ENCODE data around the gene CACNA1G. TPM values are rescaled to one million over a fixed set of nuclear protein-coding genes. Genes with fewer than 3 reads are reported as not detected.

CACNA1G gene
- total and polyA plus RNA-seq, 2 experiments from 2014 or later = 0.06 to 0.97 TPM

GRCh38 chr17:50634224-50634914, 73.9 kb downstream of the CACNA1G start, which contains the start of gene ABCC3:
ABCC3 (plus strand) TSS chr17:50634881; CDS start chr17:50634937, 56 bp downstream.
- H3K4me3 ChIP-seq = peak within 1 kb of the TSS; percentile 77
- peaks cover 21% of the 10 kb centered on the region for H3K79me2 ChIP-seq (ENCODE audit: insufficient read depth)
- in situ Hi-C loops (cut with MboI) = no loop called here
- no peaks in the 10 kb centered on the region for H3K9me2 ChIP-seq (ENCODE audit: insufficient read depth)
- peak within 1 kb of the TSS; percentile 73 for H3K9ac ChIP-seq
- H3K27ac ChIP-seq = no peak within 1 kb of the TSS
- 18 to 23% methylated on average over 38 to 43 of the region's 48 CpGs for WGBS, 2 experiments (ENCODE audit: low coverage in 1 of 2, low lambda C conversion rate in 2 of 2, missing lambda C conversion rate in 2 of 2)
- no peaks in the 10 kb centered on the region for H4K20me1 ChIP-seq (ENCODE audit: insufficient read depth)
- peak; percentile 68 for DNase-seq
- H2AFZ ChIP-seq = peak within 1 kb of the TSS; percentile 80
- H3K4me2 ChIP-seq (ENCODE audit: unreplicated experiment) = peak within 1 kb of the TSS; percentile 91
- H3K9me3 ChIP-seq (ENCODE audit: low read depth) = no peaks in the 10 kb centered on the region
- H3K36me3 ChIP-seq (ENCODE audit: low read depth) = no peaks in the 10 kb centered on the region
- H3K4me1 ChIP-seq (ENCODE audit: insufficient read depth) = peaks cover 16% of the 10 kb centered on the region
- H3K27me3 ChIP-seq (replicated peaks; ENCODE audit: insufficient read depth) = no peaks in the 10 kb centered on the region
- TF ChIP-seq EZH2phosphoT487 (IDR thresholded peaks at IDR 0.05; ENCODE audit: insufficient read depth, low read depth) = no peak
- no peak for TF ChIP-seq EZH2 (IDR thresholded peaks at IDR 0.05; ENCODE audit: insufficient read depth, poor library complexity, severe bottlenecking)
- peaks cover 20% of the 10 kb centered on the region; the same call in 1 of the 2 replicates for H3F3A ChIP-seq (ENCODE audit: insufficient read depth)

- Histone ChIP-seq H3K4me3 (peak overlapping the region; percentile 77), H3K4me2 (ENCODE audit: unreplicated experiment) (peak overlapping the region; percentile 91), H3K9me3 (ENCODE audit: low read depth) (no peaks in the 10 kb centered on the region), H3K27ac (no peak overlapping the region), H3F3A (ENCODE audit: insufficient read depth) (peaks cover 24% of the 10 kb centered on the region), H3K79me2 (ENCODE audit: insufficient read depth) (peaks cover 21% of the 10 kb centered on the region), H3K4me1 (ENCODE audit: insufficient read depth) (peaks cover 24% of the 10 kb centered on the region), H4K20me1 (ENCODE audit: insufficient read depth) (no peaks in the 10 kb centered on the region), H3K27me3 (replicated peaks; ENCODE audit: insufficient read depth) (no peaks in the 10 kb centered on the region), H2AFZ (peak overlapping the region; percentile 80), H3K9ac (peak overlapping the region; percentile 73), H3K36me3 (ENCODE audit: low read depth) (no peaks in the 10 kb centered on the region), H3K9me2 (ENCODE audit: insufficient read depth) (no peaks in the 10 kb centered on the region)
- WGBS, 2 experiments (ENCODE audit: low coverage in 1 of 2, low lambda C conversion rate in 2 of 2, missing lambda C conversion rate in 2 of 2) = 4 to 8% methylated on average over 26 to 36 of the region's 52 CpGs
- in situ Hi-C loops (cut with MboI) = no loop called here
- TF ChIP-seq EZH2phosphoT487 (IDR thresholded peaks at IDR 0.05; ENCODE audit: insufficient read depth, low read depth) (no peak), EZH2 (IDR thresholded peaks at IDR 0.05; ENCODE audit: insufficient read depth, poor library complexity, severe bottlenecking) (no peak)
- peak; percentile 48 for DNase-seq
These were observed 74.6 kb downstream of the CACNA1G start for GRCh38 chr17:50634915-50635731.

GRCh38 chr17:50635732-50635981, 75.1 kb downstream of the CACNA1G start:
- Histone ChIP-seq H3K9me3 (ENCODE audit: low read depth) (no peaks in the 10 kb centered on the region), H3K9me2 (ENCODE audit: insufficient read depth) (no peaks in the 10 kb centered on the region), H3K79me2 (ENCODE audit: insufficient read depth) (peaks cover 24% of the 10 kb centered on the region), H3K36me3 (ENCODE audit: low read depth) (no peaks in the 10 kb centered on the region), H3K4me3 (peak overlapping the region; percentile 77), H3K9ac (peak overlapping the region; percentile 73), H2AFZ (no peak overlapping the region), H3F3A (ENCODE audit: insufficient read depth) (peaks cover 29% of the 10 kb centered on the region), H3K27ac (no peak overlapping the region), H4K20me1 (ENCODE audit: insufficient read depth) (no peaks in the 10 kb centered on the region), H3K4me2 (ENCODE audit: unreplicated experiment) (peak overlapping the region; percentile 91), H3K4me1 (ENCODE audit: insufficient read depth) (peaks cover 29% of the 10 kb centered on the region), H3K27me3 (replicated peaks; ENCODE audit: insufficient read depth) (no peaks in the 10 kb centered on the region)
- TF ChIP-seq EZH2phosphoT487 (IDR thresholded peaks at IDR 0.05; ENCODE audit: insufficient read depth, low read depth) (no peak), EZH2 (IDR thresholded peaks at IDR 0.05; ENCODE audit: insufficient read depth, poor library complexity, severe bottlenecking) (no peak)
- in situ Hi-C loops (cut with MboI) = no loop called here
- no peak for DNase-seq
- WGBS, 2 experiments (ENCODE audit: low coverage in 1 of 2, low lambda C conversion rate in 2 of 2, missing lambda C conversion rate in 2 of 2) = 50 to 54% methylated on average over 3 of the region's 3 CpGs

GRCh38 chr17:50635982-50636803, 75.7 kb downstream of the CACNA1G start:
- Histone ChIP-seq H2AFZ (no peak overlapping the region), H3K9ac (peak overlapping the region; percentile 73; the same call in 1 of the 2 replicates), H3K79me2 (ENCODE audit: insufficient read depth) (peaks cover 25% of the 10 kb centered on the region), H3K9me3 (ENCODE audit: low read depth) (no peaks in the 10 kb centered on the region), H3K4me2 (ENCODE audit: unreplicated experiment) (peak overlapping the region; percentile 91), H4K20me1 (ENCODE audit: insufficient read depth) (no peaks in the 10 kb centered on the region), H3K27ac (no peak overlapping the region), H3F3A (ENCODE audit: insufficient read depth) (peaks cover 29% of the 10 kb centered on the region), H3K27me3 (replicated peaks; ENCODE audit: insufficient read depth) (no peaks in the 10 kb centered on the region), H3K4me3 (peak overlapping the region; percentile 77), H3K9me2 (ENCODE audit: insufficient read depth) (no peaks in the 10 kb centered on the region), H3K4me1 (ENCODE audit: insufficient read depth) (peaks cover 35% of the 10 kb centered on the region), H3K36me3 (ENCODE audit: low read depth) (no peaks in the 10 kb centered on the region)
- in situ Hi-C loops (cut with MboI) = no loop called here
- whole genome bisulfite sequencing, 2 experiments (ENCODE audit: low coverage in 1 of 2, low lambda C conversion rate in 2 of 2, missing lambda C conversion rate in 2 of 2) = 85 to 89% methylated on average over 9 of the region's 9 CpGs
- no peak for DNase-seq
- TF ChIP-seq EZH2phosphoT487 (IDR thresholded peaks at IDR 0.05; ENCODE audit: insufficient read depth, low read depth) (no peak), EZH2 (IDR thresholded peaks at IDR 0.05; ENCODE audit: insufficient read depth, poor library complexity, severe bottlenecking) (no peak)
